HG03175 (cell line): ENCODE measurements around the gene TOB2.
"Not testable (repeated sequence)": the region's sequence is repeated elsewhere in the genome, so short reads cannot be mapped to it uniquely, and the experiment has no call there.

Experiments
- ATAC-seq: cut with Tn5 transposase; IDR thresholded peaks from one replicate; pipeline ENCODE4 v1.9.1; 2021; ENCODE audit warnings: mild to moderate bottlenecking, moderate library complexity; ENCODE audit not compliant: unreplicated experiment

The TOB2 gene

GRCh38 chr22:41431656-41432055, 14.9 kb downstream of the TOB2 start:
- no peak for ATAC-seq

- no peak for ATAC-seq
Measured at GRCh38 chr22:41429951-41430332, 16.7 kb downstream of the TOB2 start.

- ATAC-seq, result no peak
Measured at GRCh38 chr22:41429232-41429950, 17.2 kb downstream of the TOB2 start.

- ATAC-seq, result no peak
Measured at GRCh38 chr22:41425660-41426365, 20.8 kb downstream of the TOB2 start.

GRCh38 chr22:41418717-41419116, 27.9 kb downstream of the TOB2 start:
- no peak for ATAC-seq

GRCh38 chr22:41417622-41418390, 28.8 kb downstream of the TOB2 start:
- ATAC-seq, result no peak

- no peak for ATAC-seq
Measured at GRCh38 chr22:41415554-41415953, 31.0 kb downstream of the TOB2 start.

GRCh38 chr22:41411021-41411851, 35.4 kb downstream of the TOB2 start:
- ATAC-seq, result no peak

GRCh38 chr22:41410311-41410751, 36.3 kb downstream of the TOB2 start:
- no peak for ATAC-seq

- ATAC-seq, result no peak
Measured at GRCh38 chr22:41408665-41409064, 37.9 kb downstream of the TOB2 start.

- ATAC-seq, result no peak
Measured at GRCh38 chr22:41407433-41407832, 39.2 kb downstream of the TOB2 start.

GRCh38 chr22:41406410-41406809, 40.2 kb downstream of the TOB2 start:
- no peak for ATAC-seq

GRCh38 chr22:41405588-41405987, 41.0 kb downstream of the TOB2 start:
- no peak for ATAC-seq

GRCh38 chr22:41403532-41404318, 42.9 kb downstream of the TOB2 start:
- peak; percentile 73 for ATAC-seq

GRCh38 chr22:41402851-41403250, 43.8 kb downstream of the TOB2 start:
- not testable (repeated sequence) for ATAC-seq

GRCh38 chr22:41401781-41402648, 44.6 kb downstream of the TOB2 start:
- ATAC-seq, result no peak

- no peak for ATAC-seq
Measured at GRCh38 chr22:41398921-41399320, 47.7 kb downstream of the TOB2 start.

GRCh38 chr22:41397143-41397811, 49.3 kb downstream of the TOB2 start:
- no peak for ATAC-seq
